OCI-M2 (cell line): ENCODE data around the gene KCNH1.

ENCODE experiments used
- DNase-seq: peaks from one replicate; lab custom pipeline; 2025; ENCODE audit not compliant: unreplicated experiment; lab: John Stamatoyannopoulos, UW

Gene KCNH1

DNA sequence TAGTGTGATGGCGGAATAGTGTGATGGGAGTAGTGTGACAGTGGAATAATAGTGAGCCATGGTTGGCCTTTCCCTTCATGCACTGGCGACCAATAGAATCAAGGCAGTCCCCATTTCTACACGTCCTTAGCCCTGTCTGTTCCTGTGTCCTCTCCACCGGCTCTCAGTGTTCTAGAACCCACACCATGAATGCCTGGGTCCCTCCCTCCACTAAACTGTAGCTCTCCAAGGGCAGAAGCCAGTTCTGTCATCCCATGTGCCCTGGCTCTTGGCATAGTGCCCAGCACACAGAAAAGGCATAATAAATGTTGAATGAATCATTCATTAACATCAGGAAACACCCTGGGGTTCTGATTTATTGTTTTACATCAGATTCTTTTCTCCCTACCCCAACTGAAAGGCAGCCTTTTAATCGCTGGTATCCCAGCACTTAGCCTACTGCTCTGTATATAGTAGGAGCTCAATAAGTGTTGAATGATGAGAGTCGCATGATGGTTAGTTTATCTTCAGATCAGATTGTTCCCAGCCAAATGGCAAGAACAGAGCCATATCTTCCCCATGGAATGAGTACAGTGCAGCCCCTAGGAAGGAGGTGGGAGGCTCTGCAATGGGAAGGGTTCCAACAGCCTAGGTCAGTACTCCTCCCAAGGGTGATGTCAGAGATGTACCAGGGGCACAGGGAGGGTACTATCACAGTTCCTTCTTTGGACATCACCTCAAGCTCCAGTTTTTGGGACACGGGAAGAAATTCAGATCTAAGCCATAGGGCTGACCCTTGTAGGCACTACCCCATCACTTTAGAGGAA lies 479.6 kb downstream of the KCNH1 start:
- DNase-seq = no peak

- no peak for DNase-seq
These were observed 480.2 kb downstream of the KCNH1 start for GRCh38 chr1:210653771-210654170.

GRCh38 chr1:210652329-210652954 lies 481.5 kb downstream of the KCNH1 start:
- DNase-seq = no peak

DNA sequence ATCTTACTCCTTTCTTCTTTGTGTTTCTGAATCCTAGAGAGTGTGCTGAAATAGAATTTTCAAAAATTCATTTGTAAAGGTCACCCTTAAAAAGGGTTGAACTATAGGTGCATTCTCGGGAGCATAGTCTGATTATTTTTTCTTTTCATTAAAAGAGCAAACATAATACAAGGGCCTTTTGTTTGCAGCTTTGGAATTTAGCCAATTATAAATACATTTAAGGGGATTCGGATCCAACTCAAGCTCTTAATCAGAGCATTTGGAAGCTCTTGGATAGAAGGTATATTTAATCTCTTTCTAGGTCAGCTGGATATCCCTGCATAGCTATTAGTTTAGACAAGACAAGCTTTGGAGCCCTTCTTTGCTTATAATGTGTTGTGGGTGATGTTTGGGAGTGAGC lies 483.5 kb downstream of the KCNH1 start:
- no peak for DNase-seq

DNA sequence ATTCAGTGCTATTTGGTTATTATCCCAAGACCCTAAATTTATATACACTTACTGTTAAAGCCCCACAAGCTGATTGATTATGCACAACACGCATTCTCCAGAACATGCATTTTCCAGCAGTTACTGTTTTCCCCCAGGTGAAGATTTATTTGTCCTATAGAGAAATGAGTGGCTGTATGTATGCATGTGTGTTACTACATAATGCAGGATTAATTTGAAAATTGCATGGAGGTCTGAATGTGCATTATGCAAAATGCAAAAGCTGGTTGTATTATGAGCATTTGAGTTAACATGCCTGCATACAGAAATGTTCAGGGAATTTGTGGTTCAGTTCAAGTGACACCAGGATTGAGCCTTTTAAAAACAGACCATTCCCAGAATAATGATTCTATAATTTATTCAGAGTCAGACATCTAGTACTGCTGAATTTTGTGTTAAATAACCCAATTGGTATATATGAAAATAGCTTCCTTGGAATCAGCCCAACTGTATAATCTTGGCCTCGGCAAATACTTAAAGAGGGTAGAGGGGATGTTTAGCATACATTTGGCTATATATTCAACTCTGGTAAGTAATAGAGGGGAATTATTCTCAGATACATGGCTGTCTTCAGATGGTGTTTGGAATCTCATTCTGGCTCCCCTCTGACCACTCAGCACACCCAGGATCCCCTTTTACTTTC lies 485.2 kb downstream of the KCNH1 start:
- DNase-seq = no peak

- no peak for DNase-seq
These were observed 486.3 kb downstream of the KCNH1 start for GRCh38 chr1:210647406-210648333.

DNA sequence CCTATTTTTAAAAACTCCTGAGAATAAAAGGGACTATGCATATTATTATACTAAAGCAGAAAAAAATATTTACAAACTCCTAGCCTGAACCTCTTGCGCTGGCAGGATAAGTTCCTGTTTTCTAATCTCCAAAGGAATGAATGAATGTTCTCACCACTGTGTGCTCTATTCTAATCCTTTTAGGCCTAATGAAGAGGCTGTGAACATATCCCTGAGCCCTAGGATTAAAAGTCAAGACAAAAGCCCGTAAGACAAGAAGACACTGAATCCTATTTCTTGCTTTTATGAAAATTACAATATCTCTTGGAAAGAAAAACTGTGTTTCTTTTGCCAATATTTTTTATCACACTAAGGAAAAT lies 487.7 kb downstream of the KCNH1 start:
- no peak for DNase-seq

DNA sequence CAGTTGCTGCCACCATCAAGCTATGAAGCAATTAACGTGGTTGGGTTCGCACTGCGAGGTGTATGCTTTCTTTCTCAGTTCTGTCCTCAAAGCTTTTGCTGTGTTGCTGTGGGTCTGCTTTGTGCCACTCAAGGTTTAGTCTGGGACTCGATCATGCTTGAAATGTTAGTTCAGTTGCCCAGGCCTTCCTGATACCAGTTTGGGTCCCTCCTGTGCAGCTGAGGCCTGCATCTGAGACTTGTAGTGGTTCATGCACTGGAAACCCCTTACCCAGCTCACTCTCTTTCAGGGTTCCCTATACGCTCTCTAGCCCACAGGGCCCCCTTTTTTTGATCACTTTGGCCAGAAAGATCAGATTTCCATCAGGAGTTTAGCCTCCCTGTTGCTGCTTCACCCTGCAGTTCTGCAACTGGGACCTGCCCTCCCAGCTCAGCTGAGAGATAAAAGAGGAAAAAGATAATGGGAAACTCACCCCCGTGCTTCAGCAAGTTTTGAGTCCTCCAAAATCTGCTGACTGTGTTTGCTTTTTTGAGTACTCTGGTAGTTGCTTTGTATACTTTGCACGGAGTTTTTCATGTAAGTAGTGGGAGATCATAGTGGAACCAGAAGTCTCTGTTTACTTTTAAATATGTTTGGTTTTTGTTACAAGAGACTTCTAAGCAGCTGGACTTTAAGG lies 488.2 kb downstream of the KCNH1 start:
- DNase-seq = no peak

DNA sequence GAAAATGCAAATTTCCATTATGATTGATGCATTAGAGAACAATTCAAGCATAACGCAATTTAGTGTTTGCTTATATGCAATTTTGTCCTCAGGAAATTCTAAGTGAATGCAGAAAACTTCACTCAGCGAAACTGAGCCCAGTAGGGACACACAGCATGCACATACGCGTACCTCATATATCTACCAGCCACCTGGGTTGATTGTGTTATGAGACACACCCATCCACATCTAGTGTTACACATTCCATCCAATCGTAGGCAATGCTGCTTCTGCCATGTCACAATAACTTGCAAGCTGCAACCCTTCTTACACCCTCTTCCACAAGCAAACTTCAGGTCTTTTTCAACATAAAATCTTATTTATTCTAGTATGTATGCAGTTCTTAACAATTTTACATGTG lies 492.4 kb downstream of the KCNH1 start:
- no peak for DNase-seq

DNA sequence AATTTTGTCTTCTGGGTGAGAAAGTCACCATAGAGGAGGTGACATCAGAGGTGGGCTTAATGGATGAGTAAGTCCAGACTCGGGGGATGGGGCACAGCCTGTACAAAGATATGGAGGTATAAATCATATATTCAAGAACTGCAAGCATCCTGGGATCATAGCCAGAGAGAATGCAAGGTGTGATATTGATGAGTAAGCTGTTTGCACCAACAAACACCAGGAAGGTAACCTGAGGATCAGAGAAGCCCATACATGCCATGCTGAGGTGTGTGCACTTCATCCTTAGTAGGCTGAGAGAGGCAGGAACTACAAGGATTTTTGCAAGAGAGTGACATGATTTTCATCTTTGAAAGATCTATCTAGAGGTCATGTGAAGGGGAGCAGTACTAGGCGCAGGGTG lies 498.8 kb downstream of the KCNH1 start:
- no peak for DNase-seq

GRCh38 chr1:210633636-210634035 lies 500.3 kb downstream of the KCNH1 start:
- DNase-seq = no peak

- no peak for DNase-seq
These were observed 500.8 kb downstream of the KCNH1 start for GRCh38 chr1:210633140-210633539.

GRCh38 chr1:210631399-210631798 lies 502.5 kb downstream of the KCNH1 start:
- DNase-seq = no peak

DNA sequence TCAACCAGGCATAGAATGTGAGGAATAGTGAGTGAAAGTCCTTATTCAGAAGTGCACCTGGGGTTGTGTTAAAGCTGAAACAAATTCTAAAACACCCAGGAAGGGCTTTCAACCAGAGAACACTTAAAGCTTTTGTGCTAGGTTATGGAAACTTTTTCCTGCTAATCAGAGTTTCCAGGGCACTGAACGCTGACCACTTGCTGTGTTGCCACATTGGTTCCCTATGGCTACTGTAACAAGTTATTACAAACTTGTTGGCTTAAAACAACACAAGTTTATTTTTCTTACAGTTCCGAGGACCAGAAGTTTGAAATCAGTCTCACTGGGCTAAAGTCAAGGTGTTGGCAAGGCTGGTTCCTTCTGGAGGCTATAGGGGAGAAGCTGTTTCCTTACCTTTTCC lies 504.7 kb downstream of the KCNH1 start:
- DNase-seq = no peak

DNA sequence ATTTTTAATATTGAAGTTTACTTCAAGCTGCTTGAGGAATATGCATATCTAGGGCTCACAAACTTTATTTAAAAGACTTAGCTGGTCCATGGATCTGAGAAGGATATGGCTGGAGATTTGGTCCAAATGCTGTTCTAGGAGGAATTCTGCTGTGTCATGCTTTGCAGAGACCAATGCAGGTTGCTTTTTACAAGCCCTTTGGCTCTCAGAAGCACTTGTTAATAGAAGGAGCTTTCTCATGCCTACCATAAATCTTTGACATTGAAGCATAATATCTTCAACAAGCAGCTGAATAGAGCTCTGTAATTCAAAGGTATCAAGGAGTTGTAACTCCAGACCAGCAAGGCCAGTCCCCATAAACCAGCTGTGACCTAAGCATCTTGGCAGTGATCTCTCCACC lies 506.2 kb downstream of the KCNH1 start:
- DNase-seq = no peak
